ENCODE results near the gene DNM2.

DNM2 gene

DNA sequence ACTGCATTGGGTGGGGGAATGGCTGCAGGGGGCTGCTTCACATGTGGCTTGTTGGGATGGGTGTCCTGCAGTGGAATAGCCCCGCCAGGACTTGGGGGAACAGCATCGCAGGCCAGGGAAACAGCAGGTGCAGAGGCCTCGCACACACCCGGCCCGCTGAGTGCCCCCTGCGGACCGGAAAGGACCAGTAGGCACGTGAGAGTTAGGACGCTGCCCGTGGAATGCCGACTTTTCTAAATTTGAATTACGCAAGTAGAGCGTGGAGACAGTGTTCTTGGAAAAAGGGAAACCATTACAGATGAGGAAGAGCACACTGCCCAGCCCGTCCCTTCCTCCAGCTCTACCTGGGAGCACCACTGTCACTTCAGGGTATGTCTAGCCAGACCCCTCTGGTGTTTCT is 11.5 kb downstream of the DNM2 start:
- H3K4me3 ChIP-seq (IDR thresholded peaks at IDR 0.05; ENCODE audit: insufficient read depth, low read depth, low read length): no peak overlapping the region
- no peak overlapping the region for H3K9ac ChIP-seq
- peaks cover 68% of the 10 kb centered on the region for H3K79me2 ChIP-seq (ENCODE audit: insufficient read depth, low read depth)
- no peak overlapping the region for H3K4me2 ChIP-seq
- H3K36me3 ChIP-seq (ENCODE audit: insufficient read depth): no peaks in the 10 kb centered on the region
- no peaks in the 10 kb centered on the region for H3K27me3 ChIP-seq (ENCODE audit: insufficient read depth, low read depth)
- no peaks in the 10 kb centered on the region for H3K4me1 ChIP-seq (ENCODE audit: low read depth, poor library complexity, severe bottlenecking)
- no peak overlapping the region for H3K27ac ChIP-seq
- H4K20me1 ChIP-seq (ENCODE audit: insufficient read depth): no peaks in the 10 kb centered on the region
- TF ChIP-seq, protein P1, sequence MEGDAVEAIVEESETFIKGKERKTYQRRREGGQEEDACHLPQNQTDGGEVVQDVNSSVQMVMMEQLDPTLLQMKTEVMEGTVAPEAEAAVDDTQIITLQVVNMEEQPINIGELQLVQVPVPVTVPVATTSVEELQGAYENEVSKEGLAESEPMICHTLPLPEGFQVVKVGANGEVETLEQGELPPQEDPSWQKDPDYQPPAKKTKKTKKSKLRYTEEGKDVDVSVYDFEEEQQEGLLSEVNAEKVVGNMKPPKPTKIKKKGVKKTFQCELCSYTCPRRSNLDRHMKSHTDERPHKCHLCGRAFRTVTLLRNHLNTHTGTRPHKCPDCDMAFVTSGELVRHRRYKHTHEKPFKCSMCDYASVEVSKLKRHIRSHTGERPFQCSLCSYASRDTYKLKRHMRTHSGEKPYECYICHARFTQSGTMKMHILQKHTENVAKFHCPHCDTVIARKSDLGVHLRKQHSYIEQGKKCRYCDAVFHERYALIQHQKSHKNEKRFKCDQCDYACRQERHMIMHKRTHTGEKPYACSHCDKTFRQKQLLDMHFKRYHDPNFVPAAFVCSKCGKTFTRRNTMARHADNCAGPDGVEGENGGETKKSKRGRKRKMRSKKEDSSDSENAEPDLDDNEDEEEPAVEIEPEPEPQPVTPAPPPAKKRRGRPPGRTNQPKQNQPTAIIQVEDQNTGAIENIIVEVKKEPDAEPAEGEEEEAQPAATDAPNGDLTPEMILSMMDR (conservative IDR thresholded peaks at IDR 0.05; ENCODE audit: low read depth, low read length): no peak
- no peak overlapping the region for H2AFZ ChIP-seq (ENCODE audit: low read depth)

GRCh38 chr19:10730932-10731331 is 13.1 kb downstream of the DNM2 start:
- TF ChIP-seq, protein P1 (conservative IDR thresholded peaks at IDR 0.05; ENCODE audit: low read depth, low read length): no peak
- no peaks in the 10 kb centered on the region for H3K4me1 ChIP-seq (ENCODE audit: low read depth, poor library complexity, severe bottlenecking)
- H3K4me3 ChIP-seq (IDR thresholded peaks at IDR 0.05; ENCODE audit: insufficient read depth, low read depth, low read length): no peak overlapping the region
- no peak overlapping the region for H3K9ac ChIP-seq
- no peaks in the 10 kb centered on the region for H4K20me1 ChIP-seq (ENCODE audit: insufficient read depth)
- H2AFZ ChIP-seq (ENCODE audit: low read depth): no peak overlapping the region
- no peaks in the 10 kb centered on the region for H3K36me3 ChIP-seq (ENCODE audit: insufficient read depth)
- H3K4me2 ChIP-seq: no peak overlapping the region
- H3K79me2 ChIP-seq (ENCODE audit: insufficient read depth, low read depth): peaks cover 58% of the 10 kb centered on the region
- H3K27me3 ChIP-seq (ENCODE audit: insufficient read depth, low read depth): no peaks in the 10 kb centered on the region
- H3K27ac ChIP-seq: no peak overlapping the region

DNA sequence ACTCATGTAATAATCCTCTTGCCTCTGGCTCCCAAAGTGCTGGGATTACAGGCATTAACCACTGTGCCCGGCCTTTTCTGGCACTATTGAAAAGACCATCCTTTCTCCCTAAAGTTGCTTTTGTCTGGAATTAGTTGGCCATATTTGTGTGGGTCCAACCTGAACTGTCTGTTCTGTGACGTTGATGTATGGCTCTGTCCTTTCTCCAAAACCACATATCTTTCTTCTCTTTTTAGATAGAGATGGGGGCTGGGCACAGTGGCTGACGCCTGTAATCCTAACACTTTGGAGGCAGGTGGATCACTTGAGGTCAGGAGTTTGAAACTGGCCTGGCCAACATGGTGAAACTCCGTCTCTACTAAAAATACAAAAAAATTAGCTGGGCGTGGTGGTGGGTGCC is 17.9 kb downstream of the DNM2 start:
- H3K27ac ChIP-seq: no peak overlapping the region
- no peaks in the 10 kb centered on the region for H3K4me1 ChIP-seq (ENCODE audit: low read depth, poor library complexity, severe bottlenecking)
- H3K79me2 ChIP-seq (ENCODE audit: insufficient read depth, low read depth): peaks cover 46% of the 10 kb centered on the region; the same call in 1 of the 2 replicates
- H2AFZ ChIP-seq (ENCODE audit: low read depth): no peak overlapping the region
- H3K4me3 ChIP-seq (IDR thresholded peaks at IDR 0.05; ENCODE audit: insufficient read depth, low read depth, low read length): no peak overlapping the region
- H3K4me2 ChIP-seq: no peak overlapping the region
- H3K9ac ChIP-seq: no peak overlapping the region
- peaks cover 6% of the 10 kb centered on the region; the same call in 1 of the 2 replicates for H4K20me1 ChIP-seq (ENCODE audit: insufficient read depth)
- no peaks in the 10 kb centered on the region for H3K36me3 ChIP-seq (ENCODE audit: insufficient read depth)
- no peaks in the 10 kb centered on the region for H3K27me3 ChIP-seq (ENCODE audit: insufficient read depth, low read depth)
- TF ChIP-seq, protein P1 (conservative IDR thresholded peaks at IDR 0.05; ENCODE audit: low read depth, low read length): no peak

- Histone ChIP-seq H3K4me3 (IDR thresholded peaks at IDR 0.05; ENCODE audit: insufficient read depth, low read depth, low read length) (no peak overlapping the region), H3K4me1 (ENCODE audit: low read depth, poor library complexity, severe bottlenecking) (no peaks in the 10 kb centered on the region), H3K27ac (no peak overlapping the region), H3K27me3 (ENCODE audit: insufficient read depth, low read depth) (no peaks in the 10 kb centered on the region), H3K79me2 (ENCODE audit: insufficient read depth, low read depth) (peaks cover 51% of the 10 kb centered on the region; the same call in 1 of the 2 replicates), H3K9ac (no peak overlapping the region), H3K36me3 (ENCODE audit: insufficient read depth) (no peaks in the 10 kb centered on the region), H4K20me1 (ENCODE audit: insufficient read depth) (peaks cover 6% of the 10 kb centered on the region; the same call in 1 of the 2 replicates), H2AFZ (ENCODE audit: low read depth) (no peak overlapping the region), H3K4me2 (no peak overlapping the region)
- TF ChIP-seq, protein P1 (conservative IDR thresholded peaks at IDR 0.05; ENCODE audit: low read depth, low read length): no peak
These were observed 18.3 kb downstream of the DNM2 start for GRCh38 chr19:10736189-10736588.
